Muscle layer of colon (tissue), 2 donors: ENCODE data around the gene DPM1.
"Not testable (repeated sequence)": the region's sequence is repeated elsewhere in the genome, so short reads cannot be mapped to it uniquely, and the experiment has no call there.

ENCODE experiments used
- H3K27ac ChIP-seq: one replicate; pipeline ENCODE4 v1.7.0; 2013; ENCODE audit warnings: low read depth, mild to moderate bottlenecking, low read length, moderate library complexity
- H3K27me3 ChIP-seq, 2 donors: one replicate each; pipeline ENCODE4 v1.7.0; 2013; ENCODE audit warnings: low read length in 2 of 2, mild to moderate bottlenecking in 2 of 2; ENCODE audit not compliant: insufficient read depth in 2 of 2, control insufficient read depth in 1 of 2
- H3K36me3 ChIP-seq: one replicate; pipeline ENCODE4 v1.7.0; 2013; ENCODE audit warnings: mild to moderate bottlenecking, low read length; ENCODE audit not compliant: insufficient read depth
- H3K4me1 ChIP-seq: one replicate; pipeline ENCODE4 v1.7.0; 2013; ENCODE audit warnings: mild to moderate bottlenecking, low read length; ENCODE audit not compliant: insufficient read depth
- H3K4me3 ChIP-seq, 2 donors: one replicate each; pipeline ENCODE4 v1.7.0; 2013; ENCODE audit warnings: low read length in 2 of 2, low read depth in 1 of 2, mild to moderate bottlenecking in 1 of 2, moderate library complexity in 1 of 2
- H3K9ac ChIP-seq: one replicate; pipeline ENCODE4 v1.7.0; 2013; ENCODE audit warnings: low read length
- H3K9me3 ChIP-seq: one replicate; pipeline ENCODE4 v1.7.0; 2013; ENCODE audit warnings: mild to moderate bottlenecking, low read length
- donor health status: abdominal sarcoma.
- donor health status: Adenocarcinoma of cecum.

The DPM1 gene

DNA sequence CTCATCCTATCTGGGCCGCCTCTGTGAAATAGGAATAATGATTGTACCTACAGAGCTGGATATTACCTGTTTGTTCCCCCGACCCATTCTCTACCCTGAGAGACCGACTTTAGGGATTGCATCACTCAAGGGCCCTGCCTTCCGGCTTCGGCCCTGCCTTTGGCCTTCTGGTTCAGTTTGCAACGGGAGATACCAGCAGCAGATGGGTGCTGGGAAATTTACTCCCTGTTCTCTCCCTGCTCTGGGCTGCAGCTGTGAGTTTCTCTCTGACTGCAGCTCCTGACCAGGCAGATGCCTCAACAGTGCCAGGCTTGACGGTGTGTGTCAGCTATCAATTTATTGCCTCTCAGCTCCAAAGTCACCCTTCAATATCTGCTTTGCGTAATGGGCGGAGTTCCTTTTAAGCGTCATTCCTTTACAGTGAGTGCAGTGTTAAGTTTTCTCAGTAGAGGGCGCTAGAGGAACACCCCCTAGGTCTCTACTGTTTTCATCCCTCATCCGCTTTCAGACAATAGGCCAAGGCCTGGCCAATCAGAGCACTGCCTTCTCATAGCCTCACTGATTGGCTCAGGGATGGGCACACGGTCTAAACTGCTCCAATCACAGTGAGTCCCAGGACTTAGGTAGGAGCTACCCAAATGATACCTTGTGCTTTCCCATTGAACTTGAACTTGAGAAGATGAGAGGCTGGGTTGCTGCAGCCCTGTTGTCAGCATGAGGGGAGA, 34.6 kb upstream of the DPM1 start:
- H3K36me3 ChIP-seq = no peaks in the 10 kb centered on the region
- H3K27me3 ChIP-seq = peaks cover 0 to 4% of the 10 kb centered on the region in 2 donors
- no peaks in the 10 kb centered on the region for H3K4me1 ChIP-seq
- no peak overlapping the region for H3K27ac ChIP-seq
- H3K9me3 ChIP-seq = no peaks in the 10 kb centered on the region
- H3K4me3 ChIP-seq = no peak overlapping the region
- no peak overlapping the region for H3K9ac ChIP-seq

DNA sequence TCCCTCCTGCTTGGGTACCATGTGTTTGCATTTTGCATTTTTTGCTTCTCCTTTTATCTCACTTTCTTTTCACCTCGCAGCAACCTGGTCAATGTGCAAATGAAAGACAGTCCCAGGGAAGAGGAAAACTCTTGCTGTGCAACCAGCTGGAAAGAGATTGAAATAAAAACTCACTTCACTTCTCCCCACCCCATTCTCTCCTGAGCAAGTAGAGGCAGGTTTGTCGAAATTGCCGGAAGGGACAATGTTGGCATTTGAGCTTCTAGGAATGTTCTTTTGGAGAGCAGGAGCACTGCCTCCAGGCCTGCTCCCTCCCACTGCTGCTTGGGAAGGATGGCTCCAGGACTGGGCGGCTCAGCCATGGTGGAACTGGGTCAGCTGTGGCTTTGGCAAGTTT, 34.0 kb upstream of the DPM1 start:
- H3K4me3 ChIP-seq = no peak overlapping the region
- no peaks in the 10 kb centered on the region for H3K36me3 ChIP-seq
- H3K27ac ChIP-seq = no peak overlapping the region
- H3K9me3 ChIP-seq = no peaks in the 10 kb centered on the region
- no peak overlapping the region for H3K9ac ChIP-seq
- H3K4me1 ChIP-seq = no peaks in the 10 kb centered on the region
- H3K27me3 ChIP-seq = peaks cover 0 to 5% of the 10 kb centered on the region in 2 donors

DNA sequence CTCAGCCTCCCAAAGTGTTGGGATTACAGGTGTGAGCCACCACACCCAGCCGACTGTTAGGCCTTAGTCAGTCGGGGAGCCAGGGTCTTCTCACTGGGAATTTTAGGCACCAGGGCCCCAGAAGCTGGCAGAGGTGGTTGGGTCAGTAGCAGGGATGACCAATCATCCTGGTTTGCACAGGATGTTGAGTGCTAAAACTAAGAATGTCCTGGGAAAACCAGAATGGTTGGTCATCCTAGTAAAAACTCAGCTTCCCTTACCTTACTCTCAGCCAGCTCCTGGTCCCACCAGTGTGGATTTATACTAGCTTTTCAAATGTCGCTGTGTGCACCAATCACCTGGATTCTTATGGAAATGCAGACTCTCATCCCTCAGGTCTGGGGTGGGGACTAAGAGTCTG, 32.7 kb upstream of the DPM1 start:
- H3K9me3 ChIP-seq = no peaks in the 10 kb centered on the region
- no peak overlapping the region for H3K27ac ChIP-seq
- no peak overlapping the region for H3K9ac ChIP-seq
- H3K4me1 ChIP-seq = no peaks in the 10 kb centered on the region
- no peak overlapping the region for H3K4me3 ChIP-seq
- no peaks in the 10 kb centered on the region for H3K36me3 ChIP-seq
- H3K27me3 ChIP-seq = peaks cover 7 to 15% of the 10 kb centered on the region in 2 donors

DNA sequence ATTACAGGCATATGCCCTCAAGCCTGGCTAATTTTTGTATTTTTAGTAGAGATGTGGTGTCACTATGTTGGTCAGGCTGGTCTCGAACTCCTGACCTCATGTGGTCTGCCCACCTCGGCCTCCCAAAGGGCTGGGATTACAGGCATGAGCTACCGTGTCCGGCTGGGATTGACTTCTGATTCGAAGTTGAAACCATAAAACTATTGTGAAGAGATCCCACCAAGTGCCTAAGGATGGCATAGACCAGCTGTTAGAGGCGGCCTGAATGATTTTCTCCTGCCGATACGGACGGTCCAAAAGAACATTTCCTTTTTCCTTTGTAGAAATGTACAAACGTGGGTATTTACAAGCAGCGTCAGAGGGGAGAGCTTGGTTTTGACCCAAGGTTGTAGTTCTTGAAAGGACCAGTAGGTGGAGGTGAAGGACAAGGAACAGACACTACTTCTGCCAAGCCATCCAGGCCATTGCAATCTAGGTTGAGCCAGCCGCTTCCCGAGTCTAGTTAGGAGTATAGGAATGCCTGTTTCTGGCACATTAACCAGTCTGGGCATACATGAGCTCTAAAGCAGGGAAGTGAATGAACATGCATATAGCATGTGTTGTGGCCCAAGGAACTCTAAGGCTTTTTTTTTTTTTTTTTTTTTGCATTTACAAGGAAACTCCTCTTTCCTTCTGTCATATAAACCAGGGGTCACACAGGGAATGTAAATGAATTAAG, 29.3 kb upstream of the DPM1 start:
- Histone ChIP-seq H3K4me3 (no peak overlapping the region), H3K27ac (no peak overlapping the region), H3K27me3 (peaks cover 7 to 13% of the 10 kb centered on the region in 2 donors), H3K9ac (no peak overlapping the region), H3K9me3 (no peaks in the 10 kb centered on the region), H3K4me1 (no peaks in the 10 kb centered on the region), H3K36me3 (no peaks in the 10 kb centered on the region)

DNA sequence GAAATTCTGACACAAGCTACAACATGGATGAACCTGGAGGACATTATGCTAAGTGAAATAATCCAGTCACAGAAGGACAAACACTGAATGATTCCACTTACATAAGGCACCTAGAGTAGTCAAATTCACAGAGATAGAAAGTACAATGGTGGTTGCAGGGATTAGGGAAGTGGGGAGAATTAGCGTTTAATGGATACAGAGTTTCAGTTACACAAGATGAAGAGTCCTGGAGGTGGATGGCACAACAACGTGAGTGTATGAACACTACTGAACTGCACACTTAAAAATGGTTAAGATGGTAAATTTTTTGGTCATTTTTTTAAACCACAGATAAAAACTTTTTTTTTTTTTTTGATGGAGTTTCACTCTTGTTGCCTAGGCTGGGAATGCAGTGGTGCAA, 25.0 kb upstream of the DPM1 start:
- H3K4me1 ChIP-seq = no peaks in the 10 kb centered on the region
- H3K27ac ChIP-seq = no peak overlapping the region
- no peaks in the 10 kb centered on the region for H3K9me3 ChIP-seq
- H3K9ac ChIP-seq = no peak overlapping the region
- no peaks in the 10 kb centered on the region for H3K36me3 ChIP-seq
- H3K4me3 ChIP-seq = no peak overlapping the region
- H3K27me3 ChIP-seq = peaks cover 7 to 11% of the 10 kb centered on the region in 2 donors

DNA sequence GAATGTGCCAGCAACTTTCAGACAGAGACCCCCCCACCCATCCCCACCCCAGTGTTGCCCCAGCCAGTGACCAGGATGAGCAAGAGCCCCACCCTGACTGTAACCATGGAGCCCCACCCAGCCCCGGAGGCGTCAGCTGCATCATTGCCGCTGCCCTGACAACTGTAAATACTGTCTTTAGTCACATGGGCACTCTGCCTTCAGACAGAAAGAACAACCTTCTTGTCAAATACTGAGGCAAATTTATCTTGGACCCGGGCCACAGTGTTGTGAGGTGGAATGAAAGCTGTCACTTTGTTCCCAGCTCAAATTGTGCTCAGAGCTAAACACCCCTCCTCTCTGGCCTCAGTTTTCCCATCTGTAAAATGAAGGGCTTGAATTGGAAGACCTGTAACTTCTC, 24.0 kb upstream of the DPM1 start:
- no peaks in the 10 kb centered on the region for H3K36me3 ChIP-seq
- H3K4me1 ChIP-seq = no peaks in the 10 kb centered on the region
- no peak overlapping the region for H3K27ac ChIP-seq
- peaks cover 7 to 10% of the 10 kb centered on the region in 2 donors for H3K27me3 ChIP-seq
- H3K9ac ChIP-seq = no peak overlapping the region
- H3K4me3 ChIP-seq = no peak overlapping the region
- no peaks in the 10 kb centered on the region for H3K9me3 ChIP-seq

DNA sequence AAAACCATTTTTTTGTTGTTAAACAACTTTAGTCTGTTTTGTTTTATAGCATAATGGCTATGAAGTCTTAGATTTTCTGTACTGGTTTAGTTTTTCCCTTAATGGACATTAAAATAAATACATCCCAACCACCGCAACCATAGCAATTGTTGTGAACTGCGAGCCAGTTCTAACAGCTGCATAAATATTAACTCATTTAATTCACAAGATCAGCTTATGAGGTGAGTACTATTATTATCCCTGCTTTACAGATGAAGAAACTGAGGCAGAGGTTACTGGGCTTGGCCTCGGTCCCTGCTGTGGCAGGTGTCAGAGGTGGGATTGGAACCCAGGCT, 23.3 kb upstream of the DPM1 start:
- no peak overlapping the region for H3K9ac ChIP-seq
- no peaks in the 10 kb centered on the region for H3K36me3 ChIP-seq
- no peaks in the 10 kb centered on the region for H3K4me1 ChIP-seq
- H3K27me3 ChIP-seq = peaks cover 1 to 3% of the 10 kb centered on the region in 2 donors
- no peak overlapping the region for H3K4me3 ChIP-seq
- H3K9me3 ChIP-seq = no peaks in the 10 kb centered on the region
- no peak overlapping the region for H3K27ac ChIP-seq

DNA sequence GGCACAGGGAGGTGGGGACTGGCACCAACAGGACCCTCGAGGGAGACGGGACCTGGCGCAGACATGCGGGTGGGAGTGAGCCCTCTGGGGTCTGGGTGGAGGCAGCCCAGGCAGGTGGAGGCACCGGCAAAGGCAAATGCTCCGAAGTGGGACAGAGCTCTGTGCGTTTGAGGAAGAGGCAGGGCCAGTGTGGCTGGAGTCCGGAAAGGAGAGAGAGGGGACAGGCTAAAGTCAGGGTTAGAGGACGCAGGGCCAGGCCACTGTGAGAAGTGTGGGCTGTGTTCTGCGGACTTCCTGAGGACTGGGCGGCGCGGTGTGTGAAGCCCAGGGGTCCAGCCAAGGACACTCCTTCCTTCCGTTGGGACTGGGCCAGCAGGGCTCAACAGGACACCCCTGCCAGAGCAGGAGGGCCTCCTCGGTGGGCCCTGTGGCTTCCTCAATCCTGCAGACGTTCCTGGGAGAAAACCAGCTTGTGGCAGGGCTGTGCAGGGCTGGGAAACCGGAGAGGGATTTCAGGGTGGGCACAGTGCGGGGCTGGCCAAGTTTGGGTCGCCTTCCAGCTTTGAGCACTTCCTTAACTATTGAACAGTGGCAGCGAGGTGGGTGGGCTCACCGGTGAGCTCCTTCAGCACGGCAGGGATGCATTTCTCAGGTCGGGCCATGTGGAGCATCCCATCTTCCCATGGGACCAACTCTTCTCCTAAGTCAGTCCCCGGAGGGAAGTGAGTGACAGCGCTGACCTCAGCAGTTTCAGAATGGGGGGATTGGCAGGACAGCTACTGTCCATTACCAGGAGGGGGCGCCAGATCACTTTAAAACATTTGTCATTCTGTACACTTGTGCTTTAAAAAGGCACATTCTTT, 22.8 kb upstream of the DPM1 start:
- Histone ChIP-seq H3K27me3 (no peaks in the 10 kb centered on the region), H3K36me3 (no peaks in the 10 kb centered on the region), H3K4me1 (no peaks in the 10 kb centered on the region), H3K9ac (no peak overlapping the region), H3K9me3 (no peaks in the 10 kb centered on the region), H3K27ac (no peak overlapping the region), H3K4me3 (no peak overlapping the region)

DNA sequence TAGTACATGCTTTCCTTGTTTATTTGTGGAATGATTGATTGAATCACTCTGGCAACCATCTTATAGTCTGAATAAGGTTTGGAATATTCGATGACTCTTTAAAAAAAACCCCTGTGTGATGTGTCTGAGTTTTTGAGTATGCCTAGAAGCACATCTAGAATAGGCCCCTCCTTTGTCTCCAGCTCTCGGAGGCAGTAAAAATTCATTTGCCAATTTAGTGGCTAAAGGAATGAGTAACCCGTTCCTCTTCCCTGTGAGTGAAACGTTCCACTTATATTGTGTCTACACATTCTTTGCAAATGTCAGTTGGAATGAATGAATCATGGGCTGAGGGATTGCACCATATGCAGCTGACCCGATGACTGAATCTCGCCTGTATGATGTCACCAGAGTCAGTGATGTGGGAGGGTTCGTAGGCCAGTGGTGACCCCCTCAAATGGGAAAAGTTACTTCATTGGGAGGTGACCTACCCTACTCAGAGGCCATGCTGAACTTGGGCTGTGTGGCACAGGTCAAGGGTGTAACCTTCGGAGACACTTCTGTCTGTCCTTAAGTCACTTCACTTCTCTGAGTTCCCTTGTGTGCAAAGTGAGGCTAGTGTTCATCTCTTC, 21.8 kb upstream of the DPM1 start:
- no peak overlapping the region for H3K4me3 ChIP-seq
- no peaks in the 10 kb centered on the region for H3K4me1 ChIP-seq
- H3K27ac ChIP-seq = no peak overlapping the region
- no peak overlapping the region for H3K9ac ChIP-seq
- no peaks in the 10 kb centered on the region for H3K27me3 ChIP-seq
- no peaks in the 10 kb centered on the region for H3K36me3 ChIP-seq
- no peaks in the 10 kb centered on the region for H3K9me3 ChIP-seq

DNA sequence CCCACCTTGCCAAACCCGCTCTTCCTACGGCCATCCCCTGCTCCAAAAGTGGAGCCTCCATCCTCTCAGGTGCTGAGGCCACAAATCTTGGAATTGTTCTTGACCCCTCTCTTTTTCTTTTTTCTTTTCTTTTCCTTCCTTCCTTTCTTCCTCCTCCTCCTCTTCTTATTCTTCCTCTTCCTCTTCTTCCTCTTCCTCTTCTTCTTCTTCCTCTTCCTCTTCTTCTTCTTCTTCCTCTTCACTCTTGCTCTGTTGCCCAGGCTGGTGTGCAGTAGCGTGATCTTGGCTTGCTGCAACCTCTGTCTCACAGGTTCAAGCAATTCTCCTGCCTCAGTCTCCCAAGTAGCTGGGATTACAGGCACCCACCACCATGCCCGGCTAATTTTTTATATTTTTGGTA, 20.2 kb upstream of the DPM1 start:
- not testable (repeated sequence) for H3K4me1 ChIP-seq, H3K4me3 ChIP-seq, H3K27ac ChIP-seq, H3K9me3 ChIP-seq, H3K9ac ChIP-seq, H3K27me3 ChIP-seq, H3K36me3 ChIP-seq
